ENCODE measurements around the gene RBP7.
"Not testable (repeated sequence)": the region's sequence is repeated elsewhere in the genome, so short reads cannot be mapped to it uniquely, and the experiment has no call there.

RBP7 gene

GRCh38 chr1:10007169-10007568 is 10.1 kb downstream of the RBP7 start:
- POLR2A ChIA-PET = no interaction called here
- CTCF ChIA-PET = no interaction called here
- TF ChIP-seq ELF4 (IDR thresholded peaks at IDR 0.05) (no peak), FOXK2 (IDR thresholded peaks at IDR 0.05) (no peak), SP1 (IDR thresholded peaks at IDR 0.05) (no peak), TARDBP (IDR thresholded peaks at IDR 0.05) (no peak), PKNOX1 (IDR thresholded peaks at IDR 0.05) (no peak), CTBP1 (IDR thresholded peaks at IDR 0.05; ENCODE audit: borderline replicate concordance) (no peak), SUZ12 (IDR thresholded peaks at IDR 0.05) (no peak), ARNT (IDR thresholded peaks at IDR 0.05) (no peak), HDGF (IDR thresholded peaks at IDR 0.05; ENCODE audit: borderline replicate concordance) (no peak), FOXA1 (IDR thresholded peaks at IDR 0.05) (no peak)
- no peak for DNase-seq (ENCODE audit: extremely low spot score)

- ChIA-PET POLR2A (no interaction called here), CTCF (no interaction called here)
- no peak for DNase-seq (ENCODE audit: extremely low spot score)
- TF ChIP-seq ZNF384 (IDR thresholded peaks at IDR 0.05) (no peak), TARDBP (IDR thresholded peaks at IDR 0.05) (no peak), CTBP1 (IDR thresholded peaks at IDR 0.05; ENCODE audit: borderline replicate concordance) (no peak), LEF1 (IDR thresholded peaks at IDR 0.05; ENCODE audit: borderline replicate concordance) (no peak), FOXM1 (IDR thresholded peaks at IDR 0.05; ENCODE audit: borderline replicate concordance) (no peak), NFRKB (IDR thresholded peaks at IDR 0.05) (no peak), SP1 (IDR thresholded peaks at IDR 0.05) (no peak), HDGF (IDR thresholded peaks at IDR 0.05; ENCODE audit: borderline replicate concordance) (no peak), SUZ12 (IDR thresholded peaks at IDR 0.05) (no peak), FOXK2 (IDR thresholded peaks at IDR 0.05) (no peak), FOXA1 (IDR thresholded peaks at IDR 0.05) (no peak), ELF4 (IDR thresholded peaks at IDR 0.05) (no peak), BHLHE40 (IDR thresholded peaks at IDR 0.05; ENCODE audit: borderline replicate concordance) (no peak), L3MBTL2 (conservative IDR thresholded peaks at IDR 0.05) (no peak), PKNOX1 (IDR thresholded peaks at IDR 0.05) (no peak), ARNT (IDR thresholded peaks at IDR 0.05) (no peak)
Measured at GRCh38 chr1:10014016-10014415, 17.0 kb downstream of the RBP7 start.

GRCh38 chr1:10019561-10019960 is 22.5 kb downstream of the RBP7 start:
- DNase-seq (ENCODE audit: extremely low spot score) = no peak
- CTCF ChIA-PET = interaction anchor here (0.6 kb wide), 1 partner anchor 234 kb away, joined by 3 read pairs; no protein-coding TSS in a partner anchor
- POLR2A ChIA-PET = no interaction called here
- TF ChIP-seq PKNOX1 (IDR thresholded peaks at IDR 0.05) (no peak), SP1 (IDR thresholded peaks at IDR 0.05) (no peak), ELF4 (IDR thresholded peaks at IDR 0.05) (no peak), BHLHE40 (IDR thresholded peaks at IDR 0.05; ENCODE audit: borderline replicate concordance) (no peak), L3MBTL2 (conservative IDR thresholded peaks at IDR 0.05) (no peak)

GRCh38 chr1:10020086-10020485 is 23.1 kb downstream of the RBP7 start:
- ChIA-PET POLR2A (no interaction called here), CTCF (interaction anchor here (0.6 kb wide), 1 partner anchor 18 kb away, joined by 5 read pairs; no protein-coding TSS in a partner anchor)
- TF ChIP-seq BHLHE40 (IDR thresholded peaks at IDR 0.05; ENCODE audit: borderline replicate concordance) (no peak), NFRKB (IDR thresholded peaks at IDR 0.05) (no peak), FOXA1 (IDR thresholded peaks at IDR 0.05) (no peak), ZNF384 (IDR thresholded peaks at IDR 0.05) (no peak), TARDBP (IDR thresholded peaks at IDR 0.05) (no peak), CTBP1 (IDR thresholded peaks at IDR 0.05; ENCODE audit: borderline replicate concordance) (no peak), SP1 (IDR thresholded peaks at IDR 0.05) (no peak), FOXM1 (IDR thresholded peaks at IDR 0.05; ENCODE audit: borderline replicate concordance) (no peak), ELF4 (IDR thresholded peaks at IDR 0.05) (no peak), FOXK2 (IDR thresholded peaks at IDR 0.05) (no peak), LEF1 (IDR thresholded peaks at IDR 0.05; ENCODE audit: borderline replicate concordance) (no peak), PKNOX1 (IDR thresholded peaks at IDR 0.05) (no peak), SUZ12 (IDR thresholded peaks at IDR 0.05) (no peak), ARNT (IDR thresholded peaks at IDR 0.05) (no peak), L3MBTL2 (conservative IDR thresholded peaks at IDR 0.05) (no peak), HDGF (IDR thresholded peaks at IDR 0.05; ENCODE audit: borderline replicate concordance) (no peak)
- no peak for DNase-seq (ENCODE audit: extremely low spot score)

- DNase-seq (ENCODE audit: extremely low spot score); POLR2A ChIA-PET: not testable (repeated sequence)
- CTCF ChIA-PET = interaction anchor here (0.6 kb wide), 1 partner anchor 18 kb away, joined by 5 read pairs; no protein-coding TSS in a partner anchor
Measured at GRCh38 chr1:10020678-10021077, 23.6 kb downstream of the RBP7 start.

GRCh38 chr1:10021992-10022391 is 25.0 kb downstream of the RBP7 start:
- POLR2A ChIA-PET; DNase-seq (ENCODE audit: extremely low spot score); CTCF ChIA-PET: not testable (repeated sequence)

- CTCF ChIA-PET = no interaction called here
- POLR2A ChIA-PET = no interaction called here
Measured at GRCh38 chr1:10022656-10023055, 25.6 kb downstream of the RBP7 start.

More at GRCh38 chr1:10022656-10023055, 25.6 kb downstream of the RBP7 start:
- DNase-seq (ENCODE audit: extremely low spot score) = no peak
- TF ChIP-seq ELF4 (IDR thresholded peaks at IDR 0.05) (no peak), BHLHE40 (IDR thresholded peaks at IDR 0.05; ENCODE audit: borderline replicate concordance) (no peak), SP1 (IDR thresholded peaks at IDR 0.05) (no peak), CTBP1 (IDR thresholded peaks at IDR 0.05; ENCODE audit: borderline replicate concordance) (no peak), FOXK2 (IDR thresholded peaks at IDR 0.05) (no peak), FOXA1 (IDR thresholded peaks at IDR 0.05) (no peak), ARNT (IDR thresholded peaks at IDR 0.05) (no peak), ZNF384 (IDR thresholded peaks at IDR 0.05) (no peak), SUZ12 (IDR thresholded peaks at IDR 0.05) (no peak), LEF1 (IDR thresholded peaks at IDR 0.05; ENCODE audit: borderline replicate concordance) (no peak), TARDBP (IDR thresholded peaks at IDR 0.05) (no peak), FOXM1 (IDR thresholded peaks at IDR 0.05; ENCODE audit: borderline replicate concordance) (no peak), PKNOX1 (IDR thresholded peaks at IDR 0.05) (no peak)
